Measurements from ENCODE around the gene GMEB2.

DNA sequence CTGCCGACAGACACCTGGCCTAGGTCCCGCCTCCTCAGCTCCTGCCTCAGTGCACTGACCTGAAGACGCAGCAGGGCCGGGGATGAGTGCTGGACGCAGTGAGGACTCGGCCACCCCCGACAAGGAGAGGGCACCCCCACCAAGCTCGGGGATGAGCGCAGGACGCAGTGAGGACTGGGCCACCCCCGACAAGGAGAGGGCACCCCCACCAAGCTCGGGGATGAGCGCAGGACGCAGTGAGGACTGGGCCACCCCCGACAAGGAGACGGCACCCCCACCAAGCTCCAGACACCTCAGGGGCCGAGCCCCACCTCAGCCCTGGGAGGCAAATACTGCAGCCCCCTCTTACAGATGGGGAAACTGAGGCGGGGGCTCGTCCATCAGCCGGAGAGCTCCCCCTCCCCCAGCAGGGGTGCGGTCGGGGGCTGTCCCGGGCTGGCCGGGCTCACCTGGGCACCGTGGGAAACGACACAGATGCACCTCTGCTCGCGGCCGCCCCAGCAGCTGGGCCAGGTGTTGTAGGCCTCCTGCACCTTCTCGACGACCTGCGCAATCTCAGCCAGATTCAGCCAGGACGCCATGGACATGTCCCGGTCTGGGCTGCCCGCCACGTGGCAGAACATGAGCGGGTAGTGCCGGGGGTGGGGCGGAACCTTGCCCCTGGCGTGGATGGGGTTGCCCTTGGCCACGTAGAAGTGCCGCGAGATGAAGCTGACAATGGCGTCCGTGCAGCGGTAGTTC is 60.3 kb downstream of the GMEB2 start:
- TF ChIP-seq POLR2A (IDR thresholded peaks at IDR 0.05) = no peak
- TF ChIP-seq, protein P1, sequence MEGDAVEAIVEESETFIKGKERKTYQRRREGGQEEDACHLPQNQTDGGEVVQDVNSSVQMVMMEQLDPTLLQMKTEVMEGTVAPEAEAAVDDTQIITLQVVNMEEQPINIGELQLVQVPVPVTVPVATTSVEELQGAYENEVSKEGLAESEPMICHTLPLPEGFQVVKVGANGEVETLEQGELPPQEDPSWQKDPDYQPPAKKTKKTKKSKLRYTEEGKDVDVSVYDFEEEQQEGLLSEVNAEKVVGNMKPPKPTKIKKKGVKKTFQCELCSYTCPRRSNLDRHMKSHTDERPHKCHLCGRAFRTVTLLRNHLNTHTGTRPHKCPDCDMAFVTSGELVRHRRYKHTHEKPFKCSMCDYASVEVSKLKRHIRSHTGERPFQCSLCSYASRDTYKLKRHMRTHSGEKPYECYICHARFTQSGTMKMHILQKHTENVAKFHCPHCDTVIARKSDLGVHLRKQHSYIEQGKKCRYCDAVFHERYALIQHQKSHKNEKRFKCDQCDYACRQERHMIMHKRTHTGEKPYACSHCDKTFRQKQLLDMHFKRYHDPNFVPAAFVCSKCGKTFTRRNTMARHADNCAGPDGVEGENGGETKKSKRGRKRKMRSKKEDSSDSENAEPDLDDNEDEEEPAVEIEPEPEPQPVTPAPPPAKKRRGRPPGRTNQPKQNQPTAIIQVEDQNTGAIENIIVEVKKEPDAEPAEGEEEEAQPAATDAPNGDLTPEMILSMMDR (IDR thresholded peaks at IDR 0.05) = no peak

All from right lobe of liver (tissue), 4 donors.